ENCODE data around the gene PGBD5.

The PGBD5 gene

GRCh38 chr1:230301822-230302221, 124.3 kb downstream of the PGBD5 start:
- Histone ChIP-seq H3K4me1 (ENCODE audit: control insufficient read depth, insufficient read depth, low read length) (no peaks in the 10 kb centered on the region), H3K9ac (ENCODE audit: low read depth, low read length) (no peak overlapping the region), H3K27me3 (ENCODE audit: control insufficient read depth, insufficient read depth, low read length) (no peaks in the 10 kb centered on the region), H3K4me3 (ENCODE audit: low read depth, low read length) (no peak overlapping the region), H3K36me3 (ENCODE audit: control insufficient read depth, insufficient read depth, low read length) (no peaks in the 10 kb centered on the region), H3K9me3 (ENCODE audit: control insufficient read depth, insufficient read depth, low read length) (no peaks in the 10 kb centered on the region)

GRCh38 chr1:230301322-230301721, 124.8 kb downstream of the PGBD5 start:
- no peaks in the 10 kb centered on the region for H3K4me1 ChIP-seq (ENCODE audit: control insufficient read depth, insufficient read depth, low read length)

GRCh38 chr1:230300322-230301301, 125.5 kb downstream of the PGBD5 start:
- Histone ChIP-seq H3K36me3 (ENCODE audit: control insufficient read depth, insufficient read depth, low read length) (no peaks in the 10 kb centered on the region), H3K27me3 (ENCODE audit: control insufficient read depth, insufficient read depth, low read length) (no peaks in the 10 kb centered on the region), H3K4me3 (ENCODE audit: low read depth, low read length) (no peak overlapping the region), H3K9ac (ENCODE audit: low read depth, low read length) (no peak overlapping the region), H3K9me3 (ENCODE audit: control insufficient read depth, insufficient read depth, low read length) (no peaks in the 10 kb centered on the region), H3K4me1 (ENCODE audit: control insufficient read depth, insufficient read depth, low read length) (no peaks in the 10 kb centered on the region)

More at GRCh38 chr1:230301322-230301721, 124.8 kb downstream of the PGBD5 start:
- Histone ChIP-seq H3K9me3 (ENCODE audit: control insufficient read depth, insufficient read depth, low read length) (no peaks in the 10 kb centered on the region), H3K9ac (ENCODE audit: low read depth, low read length) (no peak overlapping the region), H3K4me3 (ENCODE audit: low read depth, low read length) (no peak overlapping the region), H3K36me3 (ENCODE audit: control insufficient read depth, insufficient read depth, low read length) (no peaks in the 10 kb centered on the region), H3K27me3 (ENCODE audit: control insufficient read depth, insufficient read depth, low read length) (no peaks in the 10 kb centered on the region)

- Histone ChIP-seq H3K4me3 (ENCODE audit: low read depth, low read length) (no peak overlapping the region), H3K9me3 (ENCODE audit: control insufficient read depth, insufficient read depth, low read length) (no peaks in the 10 kb centered on the region), H3K27me3 (ENCODE audit: control insufficient read depth, insufficient read depth, low read length) (no peaks in the 10 kb centered on the region), H3K4me1 (ENCODE audit: control insufficient read depth, insufficient read depth, low read length) (no peaks in the 10 kb centered on the region), H3K9ac (ENCODE audit: low read depth, low read length) (no peak overlapping the region), H3K36me3 (ENCODE audit: control insufficient read depth, insufficient read depth, low read length) (no peaks in the 10 kb centered on the region)
Observed at GRCh38 chr1:230299191-230300006, 126.7 kb downstream of the PGBD5 start.

- no peak overlapping the region for H3K9ac ChIP-seq (ENCODE audit: low read depth, low read length)
- no peaks in the 10 kb centered on the region for H3K9me3 ChIP-seq (ENCODE audit: control insufficient read depth, insufficient read depth, low read length)
- no peak overlapping the region for H3K4me3 ChIP-seq (ENCODE audit: low read depth, low read length)
- peaks cover 5% of the 10 kb centered on the region for H3K27me3 ChIP-seq (ENCODE audit: control insufficient read depth, insufficient read depth, low read length)
- no peaks in the 10 kb centered on the region for H3K36me3 ChIP-seq (ENCODE audit: control insufficient read depth, insufficient read depth, low read length)
- H3K4me1 ChIP-seq (ENCODE audit: control insufficient read depth, insufficient read depth, low read length): no peaks in the 10 kb centered on the region
Observed at GRCh38 chr1:230295367-230295766, 130.8 kb downstream of the PGBD5 start.

- no peaks in the 10 kb centered on the region for H3K9me3 ChIP-seq (ENCODE audit: control insufficient read depth, insufficient read depth, low read length)
- peaks cover 5% of the 10 kb centered on the region for H3K27me3 ChIP-seq (ENCODE audit: control insufficient read depth, insufficient read depth, low read length)
- no peaks in the 10 kb centered on the region for H3K4me1 ChIP-seq (ENCODE audit: control insufficient read depth, insufficient read depth, low read length)
- no peaks in the 10 kb centered on the region for H3K36me3 ChIP-seq (ENCODE audit: control insufficient read depth, insufficient read depth, low read length)
- no peak overlapping the region for H3K9ac ChIP-seq (ENCODE audit: low read depth, low read length)
- no peak overlapping the region for H3K4me3 ChIP-seq (ENCODE audit: low read depth, low read length)
Observed at GRCh38 chr1:230293390-230293700, 132.8 kb downstream of the PGBD5 start.

- Histone ChIP-seq H3K4me3 (ENCODE audit: low read depth, low read length) (peak overlapping the region; percentile 69), H3K36me3 (ENCODE audit: control insufficient read depth, insufficient read depth, low read length) (no peaks in the 10 kb centered on the region), H3K4me1 (ENCODE audit: control insufficient read depth, insufficient read depth, low read length) (no peaks in the 10 kb centered on the region), H3K27me3 (ENCODE audit: control insufficient read depth, insufficient read depth, low read length) (peaks cover 5% of the 10 kb centered on the region), H3K9ac (ENCODE audit: low read depth, low read length) (no peak overlapping the region), H3K9me3 (ENCODE audit: control insufficient read depth, insufficient read depth, low read length) (no peaks in the 10 kb centered on the region)
Observed at GRCh38 chr1:230292689-230293389, 133.3 kb downstream of the PGBD5 start.

GRCh38 chr1:230291731-230292620, 134.2 kb downstream of the PGBD5 start:
- Histone ChIP-seq H3K36me3 (ENCODE audit: control insufficient read depth, insufficient read depth, low read length) (no peaks in the 10 kb centered on the region), H3K9ac (ENCODE audit: low read depth, low read length) (no peak overlapping the region), H3K9me3 (ENCODE audit: control insufficient read depth, insufficient read depth, low read length) (no peaks in the 10 kb centered on the region), H3K27me3 (ENCODE audit: control insufficient read depth, insufficient read depth, low read length) (peaks cover 5% of the 10 kb centered on the region), H3K4me1 (ENCODE audit: control insufficient read depth, insufficient read depth, low read length) (no peaks in the 10 kb centered on the region), H3K4me3 (ENCODE audit: low read depth, low read length) (peak overlapping the region; percentile 69)

- no peak overlapping the region for H3K9ac ChIP-seq (ENCODE audit: low read depth, low read length)
- no peak overlapping the region for H3K4me3 ChIP-seq (ENCODE audit: low read depth, low read length)
- no peaks in the 10 kb centered on the region for H3K4me1 ChIP-seq (ENCODE audit: control insufficient read depth, insufficient read depth, low read length)
- no peaks in the 10 kb centered on the region for H3K36me3 ChIP-seq (ENCODE audit: control insufficient read depth, insufficient read depth, low read length)
- peaks cover 5% of the 10 kb centered on the region for H3K27me3 ChIP-seq (ENCODE audit: control insufficient read depth, insufficient read depth, low read length)
- no peaks in the 10 kb centered on the region for H3K9me3 ChIP-seq (ENCODE audit: control insufficient read depth, insufficient read depth, low read length)
Observed at GRCh38 chr1:230289350-230289644, 136.8 kb downstream of the PGBD5 start.

- Histone ChIP-seq H3K36me3 (ENCODE audit: control insufficient read depth, insufficient read depth, low read length) (no peaks in the 10 kb centered on the region), H3K27me3 (ENCODE audit: control insufficient read depth, insufficient read depth, low read length) (peaks cover 5% of the 10 kb centered on the region), H3K9ac (ENCODE audit: low read depth, low read length) (no peak overlapping the region), H3K4me1 (ENCODE audit: control insufficient read depth, insufficient read depth, low read length) (no peaks in the 10 kb centered on the region), H3K4me3 (ENCODE audit: low read depth, low read length) (no peak overlapping the region), H3K9me3 (ENCODE audit: control insufficient read depth, insufficient read depth, low read length) (no peaks in the 10 kb centered on the region)
Observed at GRCh38 chr1:230288641-230289349, 137.3 kb downstream of the PGBD5 start.

Measured in iPS-15b (cell line).